Heart right ventricle (tissue), 16 donors: Measurements from ENCODE around the gene ALG12. TPM values are rescaled to one million over a fixed set of nuclear protein-coding genes. Genes with fewer than 3 reads are reported as not detected.

Source experiments
- ATAC-seq, 8 donors: fragments of 200-7000 bp; cut with Tn5 transposase; one replicate each; pipeline ENCODE4 v1.9.1; 2020; ENCODE audit warnings: mild to moderate bottlenecking in 8 of 8, moderate library complexity in 8 of 8, moderate number of reproducible peaks in 1 of 8
- DNase-seq, 2 donors: peaks; one replicate each; pipeline ENCODE4 v3.0.0-alpha.2; 2020
- H3K27ac ChIP-seq, 10 donors: fragments of 200-600 bp; sonication (generic) in 2 of 10; one replicate each; pipeline versions ENCODE4 v1.5.0 to v1.8.0; 2020 to 2022; ENCODE audit warnings: mild to moderate bottlenecking in 3 of 10
- H3K27me3 ChIP-seq, 7 donors: fragments of 200-600 bp; one replicate each; pipeline ENCODE4 v1.8.0; 2021 to 2022; ENCODE audit warnings: mild to moderate bottlenecking in 2 of 7
- H3K36me3 ChIP-seq, 9 donors: fragments of 200-600 bp; sonication (generic) in 1 of 9; one replicate each; pipeline versions ENCODE4 v1.5.0 to v1.8.0; 2020 to 2022; ENCODE audit warnings: mild to moderate bottlenecking in 2 of 9
- H3K4me1 ChIP-seq, 9 donors: fragments of 200-600 bp; sonication (generic) in 1 of 9; one replicate each; pipeline versions ENCODE4 v1.5.0 to v1.8.0; 2020 to 2022; ENCODE audit warnings: mild to moderate bottlenecking in 4 of 9
- H3K4me3 ChIP-seq, 10 donors: fragments of 200-600 bp; sonication (generic) in 2 of 10; one replicate each; pipeline versions ENCODE4 v1.5.0 to v1.8.0; 2020 to 2022; ENCODE audit warnings: mild to moderate bottlenecking in 7 of 10, moderate library complexity in 2 of 10
- H3K9me3 ChIP-seq, 11 donors: fragments of 200-600 bp in 10 of 11; sonication (generic) in 2 of 11; one replicate each; pipeline versions ENCODE4 v1.5.0 to v1.8.0; 2013 to 2022; ENCODE audit warnings: mild to moderate bottlenecking in 2 of 11, control low read depth in 1 of 11, moderate library complexity in 1 of 11
- CTCF ChIP-seq, 9 donors: fragments of 200-600 bp; sonication (generic) in 2 of 9; IDR thresholded peaks; one replicate each; pipeline versions ENCODE4 v1.5.0 to v1.8.0; 2021 to 2022; ENCODE audit warnings: antibody characterized with exemption in 9 of 9, mild to moderate bottlenecking in 5 of 9, moderate library complexity in 1 of 9
- WGBS, 2 donors: extraction: QIAGEN DNeasy Blood & Tissue Kit; methylation state at CpG; one replicate each; pipeline ENCODE4 v1.1.7; 2013; ENCODE audit warnings: inconsistent platforms in 1 of 2; 5-methylcytosine and 5-hydroxymethylcytosine counted together
- intact Hi-C, 10 donors: fragments of 100-400 bp; cut with DNase I; formaldehyde crosslinking; loops; one replicate each; pipeline versions ENCODE4 v1.11.1 to v1.14.2; 2022
- polyA plus RNA-seq, 2 donors: library from polyadenylated mRNA; stranded (reverse); fragments of 200-250 nt; gene quantifications; one replicate each; pipeline ENCODE4 v1.2.3, GENCODE V29; 2013
- total RNA-seq, 10 donors: library from RNA; stranded (reverse); fragmentation: NEBNext Ultra II Directional in 3 of 10; extraction: Animal tissue kit (Norgen Biotek cat#: 25700) in 3 of 10; gene quantifications; one replicate each; pipeline versions ENCODE4 v1.2.1 to v1.2.4, GENCODE V29; 2021 to 2023
- donor health status: Arrhythmogenic right ventricular cardiomyopathy.
- donor health status: ischemic (EF 13 %, LVEDD 7.1; RV severe dilation, severe dysfunction).
- donor health status: healthy with polysubstance abuse.
- donor health status: DM: no; HTN: yes; CAD: no.
- donor health status: DM: no; HTN: no; CAD: no.
- donor health status: ischemic (EF 25% LVEDD 6.9; RV normal size, moderate dysfunction).
- donor health status: ischemic (EF 25% LVEDD 5.7; RV mildly dilated, moderate dysfunction).
- donor health status: healthy.
- donor health status: DM: yes; HTN: yes; CAD: no.
- donor health status: Ischemic cardiomyopathy.
- donor health status: ischemic (EF 35%, LVEDD 5.7; RV mildly dilated, moderate dysfunction).
- donor health status: nonischemic (EF 11% LVEDD 7.7; RV severe dilation, severe dysfunction).
- donor health status: DM: yes; HTN: yes; CAD: no.
- donor health status: PGD.
- donor health status: ischemic (EF 29% LVEDD 5.4; RV normal size, mild dysfunction).
- donor health status: nonischemic (EF 23%, LVEDD 6.1; RV moderate dilation, normal function).

Gene ALG12
- total and polyA plus RNA-seq, 12 donors, result 9.6 to 19.8 (median 14.1) TPM

- H3K4me3 ChIP-seq, result no peak overlapping the region
- TF ChIP-seq CTCF (IDR thresholded peaks at IDR 0.05), result no peak
- H3K9me3 ChIP-seq, result no peaks in the 10 kb centered on the region
- H3K27ac ChIP-seq, result peak overlapping the region in 1 of 10 donors; percentile 82
- ATAC-seq (no peak), DNase-seq (no peak)
- intact Hi-C loops, result loop anchor here in 4 of 10 donors (5.0 to 10.0 kb wide), 4 partner anchors 69 to 282 kb away; no protein-coding TSS in a partner anchor
- 88 to 89% methylated on average over 24 of the region's 24 CpGs for WGBS, 2 donors
- H3K36me3 ChIP-seq, result peaks cover 0 to 56% (median 5%) of the 10 kb centered on the region in 9 donors
- H3K4me1 ChIP-seq, result peaks cover 3 to 20% (median 11%) of the 10 kb centered on the region in 9 donors
- H3K27me3 ChIP-seq, result peaks cover 0 to 10% (median 6%) of the 10 kb centered on the region in 7 donors
Measured at GRCh38 chr22:49925525-49926128, 7.4 kb upstream of the ALG12 start.

DNA sequence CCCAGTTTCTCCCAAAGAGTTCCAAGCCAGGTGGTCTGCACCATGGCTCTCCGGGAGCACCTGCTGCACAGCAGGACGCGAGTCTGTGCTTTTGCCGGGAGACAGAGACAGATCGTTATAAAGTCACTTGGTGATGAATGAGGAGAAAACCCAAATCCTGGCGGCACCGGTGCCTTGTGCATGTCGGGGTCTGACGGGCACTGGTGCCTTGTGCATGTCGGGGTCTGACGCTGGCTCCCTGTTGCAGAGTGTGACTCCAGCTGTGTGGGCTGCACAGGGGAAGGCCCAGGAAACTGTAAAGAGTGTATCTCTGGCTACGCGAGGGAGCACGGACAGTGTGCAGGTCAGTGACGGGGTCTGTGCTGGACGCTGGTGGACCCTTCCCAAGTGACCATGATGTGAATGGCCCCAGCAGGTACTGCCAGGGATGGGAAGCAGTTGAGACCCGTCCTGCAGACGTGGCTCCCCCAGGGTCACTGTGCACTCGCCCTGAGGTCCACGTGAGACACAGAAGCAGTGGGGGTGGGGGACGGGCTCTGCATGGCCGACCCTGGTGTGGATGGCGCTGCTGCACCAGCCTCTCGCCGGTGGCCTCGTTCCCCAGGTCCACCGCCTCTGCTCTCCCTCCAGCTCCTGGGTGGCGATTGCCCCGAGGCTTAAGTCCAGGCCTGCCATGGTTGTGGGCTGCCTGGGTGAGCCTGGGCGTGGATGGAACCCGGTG lies 6.0 kb upstream of the ALG12 start:
- no peak for ATAC-seq
- intact Hi-C loops, result loop anchor here in 2 of 10 donors (10.0 kb wide), 2 partner anchors 71 to 271 kb away; no protein-coding TSS in a partner anchor
- no peak overlapping the region for H3K27ac ChIP-seq
- H3K36me3 ChIP-seq, result peaks cover 0 to 66% (median 12%) of the 10 kb centered on the region in 9 donors
- DNase-seq, result no peak
- peaks cover 0 to 8% (median 6%) of the 10 kb centered on the region in 7 donors for H3K27me3 ChIP-seq
- WGBS, 2 donors, result 96 to 97% methylated on average over 31 of the region's 31 CpGs
- no peaks in the 10 kb centered on the region for H3K9me3 ChIP-seq
- peaks cover 0 to 21% (median 4%) of the 10 kb centered on the region in 9 donors for H3K4me1 ChIP-seq
- no peak for TF ChIP-seq CTCF (IDR thresholded peaks at IDR 0.05)
- H3K4me3 ChIP-seq, result no peak overlapping the region

- 87 to 90% methylated on average over 16 of the region's 16 CpGs for WGBS, 2 donors
- intact Hi-C loops, result loop anchor here in 2 of 10 donors (10.0 kb wide), 2 partner anchors 71 to 271 kb away; no protein-coding TSS in a partner anchor
Measured at GRCh38 chr22:49923445-49923844, 5.2 kb upstream of the ALG12 start.

More at GRCh38 chr22:49923445-49923844, 5.2 kb upstream of the ALG12 start:
- DNase-seq (no peak), ATAC-seq (no peak)
- peaks cover 0 to 66% (median 12%) of the 10 kb centered on the region in 9 donors for H3K36me3 ChIP-seq
- no peak for TF ChIP-seq CTCF (IDR thresholded peaks at IDR 0.05)
- peaks cover 0 to under 1% (median 0%) of the 10 kb centered on the region in 7 donors for H3K27me3 ChIP-seq
- no peaks in the 10 kb centered on the region for H3K9me3 ChIP-seq
- H3K4me1 ChIP-seq, result peaks cover 0 to 27% (median 10%) of the 10 kb centered on the region in 9 donors
- H3K27ac ChIP-seq, result no peak overlapping the region
- H3K4me3 ChIP-seq, result no peak overlapping the region
